WTC11 (cell line): Measurements from ENCODE around the gene HAND2. TPM values are rescaled to one million over a fixed set of nuclear protein-coding genes. Genes with fewer than 3 reads are reported as not detected.

Experiments used
- ATAC-seq: fragments of 200-7000 bp; cut with Tn5 transposase; 2 replicates; pipeline ENCODE4 v1.10.0; 2021; ENCODE audit warnings: mild to moderate bottlenecking, moderate library complexity
- CTCF ChIA-PET: fragments of 300-600 bp; sonication (Branson Sonifier 250); formaldehyde crosslinking; loops from one replicate; lab custom pipeline; 2021; ENCODE audit warnings: antibody characterized with exemption; lab: Charles Lee
- POLR2A ChIA-PET: fragments of 350-600 bp; sonication (Branson Sonifier 250); formaldehyde crosslinking; loops from one replicate; lab custom pipeline; 2021; ENCODE audit warnings: antibody characterized with exemption; lab: Charles Lee
- DNase-seq: peaks from one replicate; pipeline ENCODE4 v3.0.0; 2021; ENCODE audit warnings: low spot score
- H3K27ac Mint-ChIP-seq: 2 replicates; pipeline ENCODE4 v1.8.0; 2021; ENCODE audit warnings: mixed read lengths
- H3K27me3 Mint-ChIP-seq: 2 replicates; pipeline ENCODE4 v1.8.0; 2021; ENCODE audit warnings: low read depth, mild to moderate bottlenecking, moderate library complexity, mixed read lengths
- H3K36me3 Mint-ChIP-seq: 2 replicates; pipeline ENCODE4 v1.8.0; 2021; ENCODE audit warnings: mixed read lengths
- H3K4me1 Mint-ChIP-seq: 2 replicates; pipeline ENCODE4 v1.8.0; 2022; ENCODE audit warnings: mixed read lengths
- H3K4me3 Mint-ChIP-seq: 2 replicates; pipeline ENCODE4 v1.8.0; 2021; ENCODE audit warnings: mild to moderate bottlenecking, moderate library complexity, mixed read lengths
- H3K9me3 Mint-ChIP-seq: 2 replicates; pipeline ENCODE4 v1.8.0; 2021; ENCODE audit warnings: mixed read lengths
- CBFB ChIP-seq: sonication (generic); formaldehyde crosslinking; IDR thresholded peaks from 2 replicates; pipeline ENCODE4 v1.8.1; 2022; ENCODE audit warnings: mild to moderate bottlenecking, low read depth, missing genetic modification reagents
- FOXK1 ChIP-seq: sonication (generic); formaldehyde crosslinking; IDR thresholded peaks from 2 replicates; pipeline ENCODE4 v1.8.0; 2022; ENCODE audit warnings: mild to moderate bottlenecking, moderate library complexity, missing genetic modification reagents
- GTF2I ChIP-seq: fragments of 250-450 bp; sonication (Bioruptor Pico); conservative IDR thresholded peaks from 2 replicates; pipeline ENCODE4 v1.4.0; 2021; ENCODE audit warnings: mild to moderate bottlenecking
- IRF2 ChIP-seq: sonication (generic); formaldehyde crosslinking; IDR thresholded peaks from 2 replicates; pipeline ENCODE4 v1.8.0; 2022; ENCODE audit warnings: low read depth, missing genetic modification reagents, borderline replicate concordance
- NR2C2 ChIP-seq: sonication (generic); formaldehyde crosslinking; IDR thresholded peaks from 2 replicates; pipeline ENCODE4 v1.8.0; 2022; ENCODE audit warnings: mild to moderate bottlenecking, missing genetic modification reagents
- SMAD3 ChIP-seq: sonication (generic); formaldehyde crosslinking; IDR thresholded peaks from 2 replicates; pipeline ENCODE4 v1.8.0; 2022; ENCODE audit warnings: missing genetic modification reagents, mild to moderate bottlenecking, borderline replicate concordance
- SOX15 ChIP-seq: fragments of 250-450 bp; sonication (Bioruptor Pico); IDR thresholded peaks from 2 replicates; pipeline ENCODE4 v1.9.0; 2021; ENCODE audit warnings: mild to moderate bottlenecking
- TCF7 ChIP-seq: sonication (generic); formaldehyde crosslinking; IDR thresholded peaks from 2 replicates; pipeline ENCODE4 v1.8.0; 2022; ENCODE audit warnings: mild to moderate bottlenecking, low read depth, missing genetic modification reagents, moderate library complexity
- ZNF138 ChIP-seq: sonication (generic); formaldehyde crosslinking; conservative IDR thresholded peaks from 2 replicates; pipeline ENCODE4 v1.8.1; 2022; ENCODE audit warnings: mild to moderate bottlenecking, moderate library complexity, missing genetic modification reagents
- ZNF232 ChIP-seq: sonication (generic); formaldehyde crosslinking; IDR thresholded peaks from 2 replicates; pipeline ENCODE4 v1.8.0; 2022; ENCODE audit warnings: mild to moderate bottlenecking, missing genetic modification reagents
- ZNF396 ChIP-seq: fragments of 250-450 bp; sonication (Bioruptor Pico); IDR thresholded peaks from 2 replicates; pipeline ENCODE4 v1.8.0; 2021; ENCODE audit warnings: mild to moderate bottlenecking, moderate library complexity, borderline replicate concordance
- ZNF671 ChIP-seq: fragments of 250-450 bp; sonication (Bioruptor Pico); IDR thresholded peaks from 2 replicates; pipeline ENCODE4 v1.8.0; 2021; ENCODE audit warnings: mild to moderate bottlenecking
- total RNA-seq: library from RNA; stranded (reverse); gene quantifications from 3 replicates; pipeline ENCODE4 v1.2.3, GENCODE V29; 2021
- TF ChIP-seq, protein P1 (sequence below): sonication (generic); formaldehyde crosslinking; IDR thresholded peaks from 2 replicates; pipeline ENCODE4 v1.8.0; 2022; ENCODE audit warnings: missing genetic modification reagents
- TF ChIP-seq, protein P2 (sequence below): sonication (generic); formaldehyde crosslinking; IDR thresholded peaks from 2 replicates; pipeline ENCODE4 v1.8.0; 2022; ENCODE audit warnings: mild to moderate bottlenecking, missing genetic modification reagents
- TF ChIP-seq, protein P3 (sequence below): sonication (generic); formaldehyde crosslinking; IDR thresholded peaks from 2 replicates; pipeline ENCODE4 v1.8.1; 2022; ENCODE audit warnings: low read depth, missing genetic modification reagents, borderline replicate concordance
- TF ChIP-seq, protein P4 (sequence below): sonication (generic); formaldehyde crosslinking; IDR thresholded peaks from 2 replicates; pipeline ENCODE4 v1.8.1; 2023; ENCODE audit warnings: mild to moderate bottlenecking, missing genetic modification reagents, moderate library complexity
- TF ChIP-seq, protein P5 (sequence below): fragments of 250-450 bp; sonication (Bioruptor Pico); IDR thresholded peaks from 2 replicates; pipeline ENCODE4 v2.1.2; 2022; ENCODE audit warnings: mild to moderate bottlenecking, moderate library complexity
- TF ChIP-seq, protein P6 (sequence below): sonication (generic); formaldehyde crosslinking; IDR thresholded peaks from 2 replicates; pipeline ENCODE4 v1.8.1; 2023; ENCODE audit warnings: mild to moderate bottlenecking, missing genetic modification reagents, borderline replicate concordance
- TF ChIP-seq, protein P7 (sequence below): sonication (generic); formaldehyde crosslinking; IDR thresholded peaks from 2 replicates; pipeline ENCODE4 v1.8.0; 2023; ENCODE audit warnings: missing genetic modification reagents, mild to moderate bottlenecking, borderline replicate concordance
- TF ChIP-seq, protein P8 (sequence below): fragments of 200-600 bp; IDR thresholded peaks from 2 replicates; pipeline ENCODE4 v1.8.0; 2022; ENCODE audit warnings: antibody characterized with exemption

Gene HAND2
- total RNA-seq, 1 experiment from 2014 or later: 0.13 TPM

DNA sequence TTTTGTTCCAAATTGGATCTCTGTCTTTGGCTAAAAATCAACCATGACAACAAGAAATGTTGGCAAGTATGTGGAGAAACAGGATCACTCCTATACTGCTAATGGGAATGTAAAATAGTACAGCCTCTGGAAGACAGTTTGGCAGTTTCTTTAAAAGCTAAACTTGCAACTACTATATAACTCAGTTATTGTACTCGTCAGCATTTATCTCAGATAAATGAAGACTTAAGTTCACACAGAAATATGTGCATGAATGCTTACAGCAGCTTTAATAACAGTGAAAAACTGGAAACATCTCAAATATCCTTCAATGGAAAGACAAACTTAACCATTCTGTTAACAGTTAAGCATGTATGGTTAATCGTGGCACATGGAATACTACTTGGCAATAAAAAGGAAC lies 15.4 kb upstream of the HAND2 start (continued):
- TF ChIP-seq, protein P1, sequence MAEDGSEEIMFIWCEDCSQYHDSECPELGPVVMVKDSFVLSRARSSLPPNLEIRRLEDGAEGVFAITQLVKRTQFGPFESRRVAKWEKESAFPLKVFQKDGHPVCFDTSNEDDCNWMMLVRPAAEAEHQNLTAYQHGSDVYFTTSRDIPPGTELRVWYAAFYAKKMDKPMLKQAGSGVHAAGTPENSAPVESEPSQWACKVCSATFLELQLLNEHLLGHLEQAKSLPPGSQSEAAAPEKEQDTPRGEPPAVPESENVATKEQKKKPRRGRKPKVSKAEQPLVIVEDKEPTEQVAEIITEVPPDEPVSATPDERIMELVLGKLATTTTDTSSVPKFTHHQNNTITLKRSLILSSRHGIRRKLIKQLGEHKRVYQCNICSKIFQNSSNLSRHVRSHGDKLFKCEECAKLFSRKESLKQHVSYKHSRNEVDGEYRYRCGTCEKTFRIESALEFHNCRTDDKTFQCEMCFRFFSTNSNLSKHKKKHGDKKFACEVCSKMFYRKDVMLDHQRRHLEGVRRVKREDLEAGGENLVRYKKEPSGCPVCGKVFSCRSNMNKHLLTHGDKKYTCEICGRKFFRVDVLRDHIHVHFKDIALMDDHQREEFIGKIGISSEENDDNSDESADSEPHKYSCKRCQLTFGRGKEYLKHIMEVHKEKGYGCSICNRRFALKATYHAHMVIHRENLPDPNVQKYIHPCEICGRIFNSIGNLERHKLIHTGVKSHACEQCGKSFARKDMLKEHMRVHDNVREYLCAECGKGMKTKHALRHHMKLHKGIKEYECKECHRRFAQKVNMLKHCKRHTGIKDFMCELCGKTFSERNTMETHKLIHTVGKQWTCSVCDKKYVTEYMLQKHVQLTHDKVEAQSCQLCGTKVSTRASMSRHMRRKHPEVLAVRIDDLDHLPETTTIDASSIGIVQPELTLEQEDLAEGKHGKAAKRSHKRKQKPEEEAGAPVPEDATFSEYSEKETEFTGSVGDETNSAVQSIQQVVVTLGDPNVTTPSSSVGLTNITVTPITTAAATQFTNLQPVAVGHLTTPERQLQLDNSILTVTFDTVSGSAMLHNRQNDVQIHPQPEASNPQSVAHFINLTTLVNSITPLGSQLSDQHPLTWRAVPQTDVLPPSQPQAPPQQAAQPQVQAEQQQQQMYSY (CRISPR knock-in tag): no peak
- TF ChIP-seq, protein P2, sequence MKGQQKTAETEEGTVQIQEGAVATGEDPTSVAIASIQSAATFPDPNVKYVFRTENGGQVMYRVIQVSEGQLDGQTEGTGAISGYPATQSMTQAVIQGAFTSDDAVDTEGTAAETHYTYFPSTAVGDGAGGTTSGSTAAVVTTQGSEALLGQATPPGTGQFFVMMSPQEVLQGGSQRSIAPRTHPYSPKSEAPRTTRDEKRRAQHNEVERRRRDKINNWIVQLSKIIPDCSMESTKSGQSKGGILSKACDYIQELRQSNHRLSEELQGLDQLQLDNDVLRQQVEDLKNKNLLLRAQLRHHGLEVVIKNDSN (CRISPR knock-in tag): no peak
- TF ChIP-seq SOX15: no peak
- TF ChIP-seq CBFB (CRISPR knock-in tag): no peak
- TF ChIP-seq IRF2: no peak
- no peak for TF ChIP-seq ZNF138 (CRISPR knock-in tag)
- TF ChIP-seq TCF7: no peak
- TF ChIP-seq, protein P3, sequence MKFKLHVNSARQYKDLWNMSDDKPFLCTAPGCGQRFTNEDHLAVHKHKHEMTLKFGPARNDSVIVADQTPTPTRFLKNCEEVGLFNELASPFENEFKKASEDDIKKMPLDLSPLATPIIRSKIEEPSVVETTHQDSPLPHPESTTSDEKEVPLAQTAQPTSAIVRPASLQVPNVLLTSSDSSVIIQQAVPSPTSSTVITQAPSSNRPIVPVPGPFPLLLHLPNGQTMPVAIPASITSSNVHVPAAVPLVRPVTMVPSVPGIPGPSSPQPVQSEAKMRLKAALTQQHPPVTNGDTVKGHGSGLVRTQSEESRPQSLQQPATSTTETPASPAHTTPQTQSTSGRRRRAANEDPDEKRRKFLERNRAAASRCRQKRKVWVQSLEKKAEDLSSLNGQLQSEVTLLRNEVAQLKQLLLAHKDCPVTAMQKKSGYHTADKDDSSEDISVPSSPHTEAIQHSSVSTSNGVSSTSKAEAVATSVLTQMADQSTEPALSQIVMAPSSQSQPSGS (CRISPR knock-in tag): no peak
- TF ChIP-seq ZNF396: no peak
- TF ChIP-seq, protein P4, sequence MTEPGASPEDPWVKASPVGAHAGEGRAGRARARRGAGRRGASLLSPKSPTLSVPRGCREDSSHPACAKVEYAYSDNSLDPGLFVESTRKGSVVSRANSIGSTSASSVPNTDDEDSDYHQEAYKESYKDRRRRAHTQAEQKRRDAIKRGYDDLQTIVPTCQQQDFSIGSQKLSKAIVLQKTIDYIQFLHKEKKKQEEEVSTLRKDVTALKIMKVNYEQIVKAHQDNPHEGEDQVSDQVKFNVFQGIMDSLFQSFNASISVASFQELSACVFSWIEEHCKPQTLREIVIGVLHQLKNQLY: no peak

DNA sequence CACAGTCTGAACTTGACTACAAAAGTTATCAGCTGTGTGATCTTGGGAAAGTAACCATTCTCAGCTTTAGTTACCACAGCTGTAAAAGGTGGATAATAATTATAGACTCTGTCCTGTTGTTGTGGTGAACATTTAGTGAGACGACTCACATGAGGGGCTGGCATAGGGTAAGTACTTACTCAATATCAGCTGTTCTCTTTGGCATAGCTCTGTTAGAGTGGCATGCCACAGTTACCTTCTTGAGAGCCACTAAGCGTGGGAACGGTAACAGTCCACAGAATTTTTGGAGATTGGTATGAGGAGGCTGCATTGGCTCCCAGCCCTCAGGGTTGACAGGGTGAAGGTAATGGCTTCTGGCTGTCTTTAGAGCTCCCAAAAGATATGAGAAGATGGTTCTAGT lies 13.2 kb upstream of the HAND2 start:
- CTCF ChIA-PET: no interaction called here
- H3K27me3 Mint-ChIP-seq: peaks cover 77% of the 10 kb centered on the region
- no peak for ATAC-seq
- TF ChIP-seq NR2C2 (CRISPR knock-in tag) (no peak), GTF2I (CRISPR knock-in tag) (no peak), ZNF671 (CRISPR knock-in tag) (no peak), SMAD3 (CRISPR knock-in tag) (no peak), FOXK1 (CRISPR knock-in tag) (no peak), ZNF232 (CRISPR knock-in tag) (no peak)
- TF ChIP-seq, protein P5, sequence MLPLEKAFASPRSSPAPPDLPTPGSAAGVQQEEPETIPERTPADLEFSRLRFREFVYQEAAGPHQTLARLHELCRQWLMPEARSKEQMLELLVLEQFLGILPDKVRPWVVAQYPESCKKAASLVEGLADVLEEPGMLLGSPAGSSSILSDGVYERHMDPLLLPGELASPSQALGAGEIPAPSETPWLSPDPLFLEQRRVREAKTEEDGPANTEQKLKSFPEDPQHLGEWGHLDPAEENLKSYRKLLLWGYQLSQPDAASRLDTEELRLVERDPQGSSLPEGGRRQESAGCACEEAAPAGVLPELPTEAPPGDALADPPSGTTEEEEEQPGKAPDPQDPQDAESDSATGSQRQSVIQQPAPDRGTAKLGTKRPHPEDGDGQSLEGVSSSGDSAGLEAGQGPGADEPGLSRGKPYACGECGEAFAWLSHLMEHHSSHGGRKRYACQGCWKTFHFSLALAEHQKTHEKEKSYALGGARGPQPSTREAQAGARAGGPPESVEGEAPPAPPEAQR (CRISPR knock-in tag): no peak
- TF ChIP-seq, protein P6, sequence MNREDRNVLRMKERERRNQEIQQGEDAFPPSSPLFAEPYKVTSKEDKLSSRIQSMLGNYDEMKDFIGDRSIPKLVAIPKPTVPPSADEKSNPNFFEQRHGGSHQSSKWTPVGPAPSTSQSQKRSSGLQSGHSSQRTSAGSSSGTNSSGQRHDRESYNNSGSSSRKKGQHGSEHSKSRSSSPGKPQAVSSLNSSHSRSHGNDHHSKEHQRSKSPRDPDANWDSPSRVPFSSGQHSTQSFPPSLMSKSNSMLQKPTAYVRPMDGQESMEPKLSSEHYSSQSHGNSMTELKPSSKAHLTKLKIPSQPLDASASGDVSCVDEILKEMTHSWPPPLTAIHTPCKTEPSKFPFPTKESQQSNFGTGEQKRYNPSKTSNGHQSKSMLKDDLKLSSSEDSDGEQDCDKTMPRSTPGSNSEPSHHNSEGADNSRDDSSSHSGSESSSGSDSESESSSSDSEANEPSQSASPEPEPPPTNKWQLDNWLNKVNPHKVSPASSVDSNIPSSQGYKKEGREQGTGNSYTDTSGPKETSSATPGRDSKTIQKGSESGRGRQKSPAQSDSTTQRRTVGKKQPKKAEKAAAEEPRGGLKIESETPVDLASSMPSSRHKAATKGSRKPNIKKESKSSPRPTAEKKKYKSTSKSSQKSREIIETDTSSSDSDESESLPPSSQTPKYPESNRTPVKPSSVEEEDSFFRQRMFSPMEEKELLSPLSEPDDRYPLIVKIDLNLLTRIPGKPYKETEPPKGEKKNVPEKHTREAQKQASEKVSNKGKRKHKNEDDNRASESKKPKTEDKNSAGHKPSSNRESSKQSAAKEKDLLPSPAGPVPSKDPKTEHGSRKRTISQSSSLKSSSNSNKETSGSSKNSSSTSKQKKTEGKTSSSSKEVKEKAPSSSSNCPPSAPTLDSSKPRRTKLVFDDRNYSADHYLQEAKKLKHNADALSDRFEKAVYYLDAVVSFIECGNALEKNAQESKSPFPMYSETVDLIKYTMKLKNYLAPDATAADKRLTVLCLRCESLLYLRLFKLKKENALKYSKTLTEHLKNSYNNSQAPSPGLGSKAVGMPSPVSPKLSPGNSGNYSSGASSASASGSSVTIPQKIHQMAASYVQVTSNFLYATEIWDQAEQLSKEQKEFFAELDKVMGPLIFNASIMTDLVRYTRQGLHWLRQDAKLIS: no peak
- TF ChIP-seq, protein P7, sequence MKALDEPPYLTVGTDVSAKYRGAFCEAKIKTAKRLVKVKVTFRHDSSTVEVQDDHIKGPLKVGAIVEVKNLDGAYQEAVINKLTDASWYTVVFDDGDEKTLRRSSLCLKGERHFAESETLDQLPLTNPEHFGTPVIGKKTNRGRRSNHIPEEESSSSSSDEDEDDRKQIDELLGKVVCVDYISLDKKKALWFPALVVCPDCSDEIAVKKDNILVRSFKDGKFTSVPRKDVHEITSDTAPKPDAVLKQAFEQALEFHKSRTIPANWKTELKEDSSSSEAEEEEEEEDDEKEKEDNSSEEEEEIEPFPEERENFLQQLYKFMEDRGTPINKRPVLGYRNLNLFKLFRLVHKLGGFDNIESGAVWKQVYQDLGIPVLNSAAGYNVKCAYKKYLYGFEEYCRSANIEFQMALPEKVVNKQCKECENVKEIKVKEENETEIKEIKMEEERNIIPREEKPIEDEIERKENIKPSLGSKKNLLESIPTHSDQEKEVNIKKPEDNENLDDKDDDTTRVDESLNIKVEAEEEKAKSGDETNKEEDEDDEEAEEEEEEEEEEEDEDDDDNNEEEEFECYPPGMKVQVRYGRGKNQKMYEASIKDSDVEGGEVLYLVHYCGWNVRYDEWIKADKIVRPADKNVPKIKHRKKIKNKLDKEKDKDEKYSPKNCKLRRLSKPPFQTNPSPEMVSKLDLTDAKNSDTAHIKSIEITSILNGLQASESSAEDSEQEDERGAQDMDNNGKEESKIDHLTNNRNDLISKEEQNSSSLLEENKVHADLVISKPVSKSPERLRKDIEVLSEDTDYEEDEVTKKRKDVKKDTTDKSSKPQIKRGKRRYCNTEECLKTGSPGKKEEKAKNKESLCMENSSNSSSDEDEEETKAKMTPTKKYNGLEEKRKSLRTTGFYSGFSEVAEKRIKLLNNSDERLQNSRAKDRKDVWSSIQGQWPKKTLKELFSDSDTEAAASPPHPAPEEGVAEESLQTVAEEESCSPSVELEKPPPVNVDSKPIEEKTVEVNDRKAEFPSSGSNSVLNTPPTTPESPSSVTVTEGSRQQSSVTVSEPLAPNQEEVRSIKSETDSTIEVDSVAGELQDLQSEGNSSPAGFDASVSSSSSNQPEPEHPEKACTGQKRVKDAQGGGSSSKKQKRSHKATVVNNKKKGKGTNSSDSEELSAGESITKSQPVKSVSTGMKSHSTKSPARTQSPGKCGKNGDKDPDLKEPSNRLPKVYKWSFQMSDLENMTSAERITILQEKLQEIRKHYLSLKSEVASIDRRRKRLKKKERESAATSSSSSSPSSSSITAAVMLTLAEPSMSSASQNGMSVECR: no peak
- TF ChIP-seq, protein P8, sequence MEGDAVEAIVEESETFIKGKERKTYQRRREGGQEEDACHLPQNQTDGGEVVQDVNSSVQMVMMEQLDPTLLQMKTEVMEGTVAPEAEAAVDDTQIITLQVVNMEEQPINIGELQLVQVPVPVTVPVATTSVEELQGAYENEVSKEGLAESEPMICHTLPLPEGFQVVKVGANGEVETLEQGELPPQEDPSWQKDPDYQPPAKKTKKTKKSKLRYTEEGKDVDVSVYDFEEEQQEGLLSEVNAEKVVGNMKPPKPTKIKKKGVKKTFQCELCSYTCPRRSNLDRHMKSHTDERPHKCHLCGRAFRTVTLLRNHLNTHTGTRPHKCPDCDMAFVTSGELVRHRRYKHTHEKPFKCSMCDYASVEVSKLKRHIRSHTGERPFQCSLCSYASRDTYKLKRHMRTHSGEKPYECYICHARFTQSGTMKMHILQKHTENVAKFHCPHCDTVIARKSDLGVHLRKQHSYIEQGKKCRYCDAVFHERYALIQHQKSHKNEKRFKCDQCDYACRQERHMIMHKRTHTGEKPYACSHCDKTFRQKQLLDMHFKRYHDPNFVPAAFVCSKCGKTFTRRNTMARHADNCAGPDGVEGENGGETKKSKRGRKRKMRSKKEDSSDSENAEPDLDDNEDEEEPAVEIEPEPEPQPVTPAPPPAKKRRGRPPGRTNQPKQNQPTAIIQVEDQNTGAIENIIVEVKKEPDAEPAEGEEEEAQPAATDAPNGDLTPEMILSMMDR: no peak

More for the DNA sequence above, 13.2 kb upstream of the HAND2 start:
- DNase-seq: no peak
- H3K27ac Mint-ChIP-seq: no peak overlapping the region
- no peaks in the 10 kb centered on the region for H3K9me3 Mint-ChIP-seq
- no peaks in the 10 kb centered on the region for H3K36me3 Mint-ChIP-seq
- H3K4me3 Mint-ChIP-seq: no peak overlapping the region
- H3K4me1 Mint-ChIP-seq: peaks cover 11% of the 10 kb centered on the region
- POLR2A ChIA-PET: no interaction called here
